SH-SY5Y (cell line): ENCODE data around the gene PRAMEF17.

Source experiments
- GATA2 ChIP-seq: IDR thresholded peaks from 2 replicates; pipeline ENCODE4 v1.6.1; 2011; ENCODE audit warnings: mild to moderate bottlenecking, low read depth, low read length
- GATA3 ChIP-seq: IDR thresholded peaks from 2 replicates; pipeline ENCODE4 v1.6.1; 2011; ENCODE audit warnings: low read depth, mild to moderate bottlenecking, low read length, moderate library complexity

DNA sequence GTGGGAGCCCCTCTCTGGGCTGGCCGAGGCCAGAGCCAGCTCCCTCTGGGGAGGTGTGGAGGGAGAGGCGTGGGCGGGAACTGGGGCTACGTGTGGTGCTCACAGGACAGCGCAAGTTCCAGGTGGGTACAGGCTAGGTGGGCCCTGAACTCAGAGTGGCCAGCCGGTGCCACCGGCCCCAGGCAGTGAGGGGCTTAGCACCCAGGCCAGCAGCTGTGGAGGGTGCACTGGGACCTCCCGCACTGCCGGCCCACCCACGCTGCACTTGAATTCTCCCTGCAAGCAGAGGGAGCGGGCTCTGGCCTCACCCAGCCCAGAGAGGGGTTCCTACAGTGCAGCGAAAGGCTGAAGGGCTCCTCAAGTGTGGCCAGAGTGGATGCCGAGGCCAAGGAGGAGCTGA, 41.1 kb downstream of the PRAMEF17 start:
- TF ChIP-seq GATA3 = no peak
- no peak for TF ChIP-seq GATA2
